NCI-H1105 treated with DMSO at 0.1 percent for 48 hours (cell line): ENCODE measurements around the gene EXPH5.
"Not testable (repeated sequence)": the region's sequence is repeated elsewhere in the genome, so short reads cannot be mapped to it uniquely, and the experiment has no call there.

Experiments used
- DNase-seq: peaks from one replicate; lab custom pipeline; 2025; lab: John Stamatoyannopoulos, UW

Gene EXPH5

GRCh38 chr11:108593214-108593922, at the start of gene EXPH5:
TSS of gene EXPH5 (minus strand) at chr11:108593768. CDS start at chr11:108593536, 232 bp downstream.
- DNase-seq: peak; percentile 99

- not testable (repeated sequence) for DNase-seq
Observed at GRCh38 chr11:108641752-108642151, 48.2 kb upstream of the EXPH5 start.

GRCh38 chr11:108639146-108639545, 45.6 kb upstream of the EXPH5 start:
- no peak for DNase-seq

- DNase-seq: no peak
Observed at GRCh38 chr11:108636222-108636621, 42.7 kb upstream of the EXPH5 start.

GRCh38 chr11:108635106-108635505, 41.5 kb upstream of the EXPH5 start:
- no peak for DNase-seq

GRCh38 chr11:108632041-108632704, 38.6 kb upstream of the EXPH5 start:
- DNase-seq: no peak

GRCh38 chr11:108629274-108629673, 35.7 kb upstream of the EXPH5 start:
- no peak for DNase-seq

GRCh38 chr11:108628812-108629211, 35.2 kb upstream of the EXPH5 start:
- DNase-seq: no peak

GRCh38 chr11:108628326-108628725, 34.8 kb upstream of the EXPH5 start:
- DNase-seq: no peak

GRCh38 chr11:108624196-108624925, 30.8 kb upstream of the EXPH5 start:
- no peak for DNase-seq

- DNase-seq: no peak
Observed at GRCh38 chr11:108622341-108622740, 28.8 kb upstream of the EXPH5 start.

GRCh38 chr11:108620958-108621772, 27.6 kb upstream of the EXPH5 start:
- no peak for DNase-seq

- no peak for DNase-seq
Observed at GRCh38 chr11:108618529-108618928, 25.0 kb upstream of the EXPH5 start.

GRCh38 chr11:108617055-108617454, 23.5 kb upstream of the EXPH5 start:
- no peak for DNase-seq

- no peak for DNase-seq
Observed at GRCh38 chr11:108616549-108616948, 23.0 kb upstream of the EXPH5 start.

GRCh38 chr11:108614086-108614485, 20.5 kb upstream of the EXPH5 start:
- no peak for DNase-seq

- DNase-seq: no peak
Observed at GRCh38 chr11:108609682-108610081, 16.1 kb upstream of the EXPH5 start.

- DNase-seq: no peak
Observed at GRCh38 chr11:108608548-108608947, 15.0 kb upstream of the EXPH5 start.

- DNase-seq: no peak
Observed at GRCh38 chr11:108606495-108607160, 13.1 kb upstream of the EXPH5 start.

GRCh38 chr11:108606070-108606469, 12.5 kb upstream of the EXPH5 start:
- no peak for DNase-seq

- not testable (repeated sequence) for DNase-seq
Observed at GRCh38 chr11:108602818-108603217, 9.2 kb upstream of the EXPH5 start.

- no peak for DNase-seq
Observed at GRCh38 chr11:108601150-108601549, 7.6 kb upstream of the EXPH5 start.
